Nephron (organoid): ENCODE measurements around the gene AEBP2.

ENCODE experiments used
- H3K27ac Mint-ChIP-seq, 3 experiments: 2 replicates each; pipeline ENCODE4 v1.8.0; 2020; ENCODE audit warnings: mixed read lengths in 3 of 3, mild to moderate bottlenecking in 2 of 3, moderate library complexity in 1 of 3
- H3K27me3 Mint-ChIP-seq: 2 replicates; pipeline ENCODE4 v1.8.0; 2021; ENCODE audit warnings: low read depth, mild to moderate bottlenecking, moderate library complexity, mixed read lengths
- H3K36me3 Mint-ChIP-seq: 2 replicates; pipeline ENCODE4 v1.8.0; 2020; ENCODE audit warnings: low read depth, mixed read lengths
- H3K4me1 Mint-ChIP-seq: 2 replicates; pipeline ENCODE4 v1.8.0; 2020; ENCODE audit warnings: mixed read lengths
- H3K4me3 Mint-ChIP-seq, 3 experiments: 2 replicates each; pipeline ENCODE4 v1.8.0; 2020; ENCODE audit warnings: mild to moderate bottlenecking in 3 of 3, mixed read lengths in 3 of 3, moderate library complexity in 2 of 3
- H3K9me3 Mint-ChIP-seq: 2 replicates; pipeline ENCODE4 v1.8.0; 2020; ENCODE audit warnings: mixed read lengths
- CTCF ChIP-seq, 3 experiments: fragments of 200-600 bp; sonication (generic); IDR thresholded peaks; one replicate each; pipeline ENCODE4 v1.5.0; 2021; ENCODE audit warnings: antibody characterized with exemption in 3 of 3; ENCODE audit not compliant: unreplicated experiment in 3 of 3

Gene AEBP2

DNA sequence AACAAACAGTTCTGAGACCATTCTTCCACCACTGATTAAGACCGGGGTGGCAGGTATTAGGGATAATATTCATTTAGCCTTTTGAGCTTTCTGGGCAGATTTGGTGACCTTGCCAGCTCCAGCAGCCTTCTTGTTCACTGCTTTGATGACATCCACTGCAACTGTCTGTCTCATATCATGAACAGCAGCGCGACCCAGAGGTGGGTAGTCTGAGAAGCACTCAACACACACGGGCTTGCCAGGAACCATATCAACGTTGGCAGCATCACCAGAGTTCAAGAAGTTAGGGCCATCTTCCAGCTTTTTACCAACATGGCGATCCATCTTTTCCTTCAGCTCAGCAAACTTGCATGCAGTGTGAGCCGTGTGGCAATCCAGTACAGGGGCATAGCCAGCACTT, 16.9 kb downstream of the AEBP2 start:
- no peak for TF ChIP-seq CTCF (IDR thresholded peaks at IDR 0.05; ENCODE audit: unreplicated experiment in 3 of 3)
- Mint-ChIP-seq H3K27ac (peak overlapping the region in 2 of 3 experiments; percentile 25 to 43), H3K4me3 (no peak overlapping the region)

GRCh38 chr12:19457561-19457960, 18.3 kb downstream of the AEBP2 start:
- Mint-ChIP-seq H3K36me3 (peaks cover 47% of the 10 kb centered on the region), H3K4me3 (no peak overlapping the region), H3K9me3 (no peaks in the 10 kb centered on the region), H3K27ac (peak overlapping the region in 2 of 3 experiments; percentile 26 to 27), H3K27me3 (no peaks in the 10 kb centered on the region), H3K4me1 (peaks cover 57% of the 10 kb centered on the region)
- TF ChIP-seq CTCF (IDR thresholded peaks at IDR 0.05; ENCODE audit: unreplicated experiment in 3 of 3) = no peak

More for the DNA sequence above, 16.9 kb downstream of the AEBP2 start:
- H3K36me3 Mint-ChIP-seq = peaks cover 46% of the 10 kb centered on the region
- no peaks in the 10 kb centered on the region for H3K27me3 Mint-ChIP-seq
- H3K9me3 Mint-ChIP-seq = no peaks in the 10 kb centered on the region
- H3K4me1 Mint-ChIP-seq = peaks cover 56% of the 10 kb centered on the region

GRCh38 chr12:19458733-19459132, 19.4 kb downstream of the AEBP2 start:
- Mint-ChIP-seq H3K4me3 (no peak overlapping the region), H3K9me3 (no peaks in the 10 kb centered on the region), H3K36me3 (peaks cover 53% of the 10 kb centered on the region), H3K4me1 (peaks cover 64% of the 10 kb centered on the region), H3K27ac (peak overlapping the region in 1 of 3 experiments; percentile 27), H3K27me3 (no peaks in the 10 kb centered on the region)
- TF ChIP-seq CTCF (IDR thresholded peaks at IDR 0.05; ENCODE audit: unreplicated experiment in 3 of 3) = no peak

DNA sequence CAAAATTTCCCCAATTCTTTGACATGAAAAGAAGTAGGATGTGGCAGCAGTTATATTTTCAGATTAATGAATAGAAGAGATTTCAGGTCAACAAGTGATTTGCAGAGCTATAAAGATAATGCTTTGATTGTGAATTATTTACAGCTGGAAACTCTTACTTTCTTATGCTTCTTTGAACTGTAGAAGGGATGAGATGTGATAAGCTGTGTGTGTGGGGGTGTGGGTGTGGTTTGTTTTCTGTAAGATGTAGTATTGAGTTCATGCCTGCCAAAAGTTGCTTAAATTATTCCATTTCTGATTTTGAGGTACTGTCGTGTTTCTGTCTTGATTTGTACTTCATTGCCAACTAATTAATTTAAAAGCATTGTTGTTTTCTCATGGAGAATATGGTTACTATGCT, 22.7 kb downstream of the AEBP2 start:
- no peaks in the 10 kb centered on the region for H3K27me3 Mint-ChIP-seq
- peaks cover 53% of the 10 kb centered on the region for H3K36me3 Mint-ChIP-seq
- H3K27ac Mint-ChIP-seq = peak overlapping the region; percentile 78 to 85 (median 78)
- no peaks in the 10 kb centered on the region for H3K9me3 Mint-ChIP-seq
- no peak overlapping the region for H3K4me3 Mint-ChIP-seq
- H3K4me1 Mint-ChIP-seq = peaks cover 56% of the 10 kb centered on the region
- TF ChIP-seq CTCF (IDR thresholded peaks at IDR 0.05; ENCODE audit: unreplicated experiment in 3 of 3) = no peak

- H3K27me3 Mint-ChIP-seq = no peaks in the 10 kb centered on the region
These were observed 23.1 kb downstream of the AEBP2 start for GRCh38 chr12:19462406-19462805.

More at GRCh38 chr12:19462406-19462805, 23.1 kb downstream of the AEBP2 start:
- Mint-ChIP-seq H3K36me3 (peaks cover 52% of the 10 kb centered on the region), H3K4me1 (peaks cover 52% of the 10 kb centered on the region), H3K9me3 (no peaks in the 10 kb centered on the region), H3K4me3 (peak overlapping the region in 1 of 3 experiments; percentile 30), H3K27ac (peak overlapping the region; percentile 78 to 85 (median 78))
- no peak for TF ChIP-seq CTCF (IDR thresholded peaks at IDR 0.05; ENCODE audit: unreplicated experiment in 3 of 3)
